Raji (cell line): ENCODE results near the gene SCPEP1.

Experiments
- POLR2A ChIP-seq: IDR thresholded peaks from 2 replicates; pipeline ENCODE4 v1.6.1; 2011; ENCODE audit warnings: low read depth, low read length, control low read depth; ENCODE audit not compliant: insufficient read depth

SCPEP1 gene

DNA sequence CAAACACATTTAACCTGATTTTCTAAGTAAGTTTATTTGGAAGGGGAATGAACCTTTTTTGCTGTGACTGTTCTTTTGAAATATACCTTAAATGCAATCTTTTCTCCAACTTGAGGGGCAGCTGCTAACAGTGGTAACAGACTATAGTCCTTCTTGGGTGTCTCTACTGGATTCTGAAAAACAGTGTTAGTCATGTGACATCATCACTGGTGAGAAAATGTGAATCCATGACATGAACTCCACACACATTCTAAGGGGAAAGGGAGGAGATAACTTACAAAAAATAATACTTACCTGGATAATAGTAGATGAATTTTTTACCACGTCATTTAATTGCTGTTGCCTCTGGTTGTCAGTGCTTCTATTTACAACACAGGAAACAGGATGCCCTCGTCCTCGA is 28.3 kb upstream of the SCPEP1 start:
- no peak for TF ChIP-seq POLR2A

DNA sequence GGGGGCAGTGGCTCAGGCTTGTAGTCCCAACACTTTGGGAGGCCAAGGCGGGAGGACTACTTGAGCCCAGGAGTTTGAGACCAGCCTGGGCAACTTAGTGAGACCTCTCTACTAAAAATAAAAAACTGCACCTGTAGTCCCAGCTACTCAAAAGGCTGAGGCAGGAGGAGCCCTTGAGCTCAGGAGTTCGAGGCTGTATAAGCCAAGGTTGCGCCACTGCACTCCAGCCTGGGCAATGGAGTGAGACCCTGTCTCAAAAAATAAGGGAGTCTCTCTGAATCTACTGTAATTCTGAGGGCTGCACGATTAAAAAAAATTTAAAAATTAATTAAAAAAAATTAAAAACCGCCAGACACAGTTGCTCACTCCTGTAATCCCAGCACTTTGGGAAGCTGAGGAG is 20.9 kb upstream of the SCPEP1 start:
- TF ChIP-seq POLR2A, result no peak

DNA sequence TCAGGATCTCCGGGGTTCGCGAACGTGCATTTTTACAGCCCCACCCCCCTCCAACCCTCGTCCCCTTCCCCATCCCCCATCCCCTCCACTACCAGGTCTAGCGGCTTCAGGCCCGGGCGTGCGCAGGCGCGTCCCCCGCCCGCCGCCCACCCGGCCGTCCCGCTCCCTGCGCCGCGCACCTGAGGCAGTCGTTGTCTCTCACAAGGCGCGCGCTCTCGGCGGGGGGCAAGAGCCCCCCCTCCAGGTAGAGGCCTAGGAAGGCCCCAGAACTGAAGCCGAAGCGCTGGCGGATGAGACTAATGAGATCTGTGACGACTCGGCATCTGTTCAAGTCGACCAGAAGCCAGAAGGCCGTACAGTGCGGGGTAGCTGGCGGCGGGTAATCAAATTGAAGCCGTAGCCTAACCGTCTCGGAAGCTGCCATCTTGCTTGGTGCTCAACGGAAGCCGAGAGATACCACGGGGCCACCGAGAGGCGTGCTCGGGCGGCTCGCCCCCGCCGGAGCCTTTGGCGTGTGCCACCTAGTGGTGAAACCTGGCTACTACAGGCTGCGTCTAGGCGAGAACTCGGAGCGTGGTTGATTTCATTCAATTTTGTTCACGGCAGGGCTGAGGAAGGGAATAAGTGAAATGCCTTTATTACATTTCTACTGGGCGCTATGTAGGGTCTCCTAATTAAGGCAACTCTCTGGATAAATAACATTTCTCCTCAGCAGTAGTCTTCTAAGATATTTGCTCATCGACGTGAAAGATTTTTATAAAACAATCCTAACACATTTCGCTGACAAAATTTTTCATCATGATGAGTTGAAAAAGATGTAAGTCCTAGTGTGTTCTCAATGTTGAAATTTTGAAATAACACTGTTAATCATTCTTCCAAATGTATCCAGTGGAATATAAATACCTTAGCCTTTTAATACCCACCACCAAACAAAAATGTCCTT is 17.1 kb upstream of the SCPEP1 start, which contains the start of gene COIL:
TSS of gene COIL (minus strand) at position 455 of the 943 bp plus-strand sequence. CDS start at position 424, 31 bp downstream.
- peak; percentile 82 for TF ChIP-seq POLR2A

DNA sequence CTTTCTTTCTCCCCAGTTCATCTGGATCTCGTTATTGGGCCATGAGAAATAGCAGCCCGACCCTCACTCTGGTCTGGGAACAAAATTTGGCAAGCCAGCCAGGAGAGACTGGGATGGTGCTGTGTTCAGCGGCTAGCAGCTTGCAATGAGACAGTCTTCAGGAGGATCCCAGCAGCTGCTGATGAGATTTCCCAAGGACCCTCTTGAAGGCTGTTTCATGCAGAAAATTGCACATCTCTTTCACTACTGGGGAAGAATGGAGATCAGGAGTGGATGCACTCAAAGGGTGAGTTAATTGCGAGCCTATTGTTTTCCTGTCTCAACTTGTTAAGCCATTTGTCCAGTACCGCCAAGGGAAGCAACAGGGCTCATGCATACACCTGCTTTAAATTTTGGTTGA is 11.6 kb upstream of the SCPEP1 start:
- no peak for TF ChIP-seq POLR2A

DNA sequence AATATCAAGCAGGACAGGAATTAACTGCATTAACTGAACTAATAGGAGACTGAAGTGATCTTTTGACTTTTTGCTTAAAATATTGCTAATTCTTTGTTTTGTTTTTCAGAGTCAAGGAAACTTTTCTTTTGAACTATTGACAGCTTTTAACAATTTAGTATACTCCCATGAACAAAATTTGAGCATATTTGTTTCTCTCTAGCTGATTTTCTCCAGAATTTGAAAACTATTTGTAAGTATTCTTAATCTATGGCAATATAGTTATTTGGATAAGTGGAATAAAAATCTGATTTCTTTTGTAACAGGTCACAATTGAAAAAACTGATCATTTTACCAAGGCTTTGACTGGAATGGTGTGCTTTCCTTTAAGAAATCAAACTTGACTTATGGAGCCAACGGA is 7.0 kb upstream of the SCPEP1 start:
- TF ChIP-seq POLR2A, result no peak

DNA sequence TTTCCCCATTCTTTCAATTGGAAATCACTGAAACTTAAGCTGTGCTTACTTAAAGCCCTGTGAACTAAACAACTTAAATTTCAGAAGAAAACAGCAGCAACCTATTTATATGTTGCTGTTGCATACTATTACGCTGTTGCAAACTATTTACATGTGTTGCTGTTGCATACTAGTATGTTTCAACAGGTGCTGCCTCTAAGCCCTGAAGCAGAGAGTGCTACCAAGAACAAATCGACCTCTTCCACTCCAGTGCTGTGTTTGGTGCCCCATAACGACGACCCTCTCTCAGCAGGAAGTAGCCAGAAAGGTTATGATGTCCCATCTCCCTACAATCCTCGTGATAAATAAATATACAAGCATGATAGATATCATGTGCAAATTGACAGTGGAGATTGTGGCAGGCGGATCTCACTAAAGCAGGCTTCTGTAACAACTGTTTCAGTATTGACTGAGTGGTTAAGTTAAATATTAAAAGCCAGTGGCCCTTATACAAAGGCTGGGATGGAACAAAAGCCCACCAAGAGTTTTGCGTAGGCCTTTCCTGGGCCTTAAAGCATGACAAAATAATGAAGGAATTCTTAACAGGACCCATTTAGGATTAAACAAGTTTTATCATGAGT is 5.7 kb upstream of the SCPEP1 start:
- no peak for TF ChIP-seq POLR2A

DNA sequence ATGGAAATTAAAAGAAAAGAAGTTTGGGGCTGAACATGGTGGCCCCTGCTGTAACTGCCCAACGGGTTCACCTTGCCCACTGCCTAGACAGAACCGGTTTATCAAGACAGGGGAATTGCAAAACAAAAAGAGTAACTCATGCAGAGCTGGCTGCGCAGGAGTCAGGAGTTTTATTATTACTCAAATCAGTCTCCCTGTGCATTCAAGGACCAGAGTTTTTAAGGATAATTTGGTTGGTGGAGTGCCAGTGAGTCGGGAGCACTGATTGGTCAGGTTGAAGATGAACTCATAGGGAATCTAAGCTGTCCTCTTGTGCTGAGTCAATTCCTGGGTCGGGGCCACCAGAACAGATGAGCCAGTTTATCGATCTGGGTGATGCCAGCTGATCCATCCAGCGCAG is 4.4 kb upstream of the SCPEP1 start:
- TF ChIP-seq POLR2A, result no peak

DNA sequence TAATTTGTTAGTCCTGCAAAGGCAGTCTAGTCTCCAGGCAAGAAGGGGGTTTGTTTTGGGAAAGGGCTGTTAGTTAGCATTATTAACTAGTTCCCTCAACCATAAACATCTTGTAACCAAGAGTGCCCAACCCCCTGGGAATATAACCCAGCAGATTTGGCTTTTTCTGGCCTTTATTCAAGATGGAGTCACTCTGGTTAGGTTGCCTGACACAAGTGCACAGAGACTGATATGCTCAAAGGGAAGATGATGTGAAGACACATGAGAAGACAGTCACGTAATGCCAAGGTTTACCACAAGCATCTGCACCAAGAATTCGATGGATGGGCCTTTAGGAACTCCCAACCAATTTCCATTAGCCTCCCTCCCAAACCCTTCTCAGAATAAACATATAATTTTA is 3.9 kb upstream of the SCPEP1 start:
- TF ChIP-seq POLR2A, result no peak

DNA sequence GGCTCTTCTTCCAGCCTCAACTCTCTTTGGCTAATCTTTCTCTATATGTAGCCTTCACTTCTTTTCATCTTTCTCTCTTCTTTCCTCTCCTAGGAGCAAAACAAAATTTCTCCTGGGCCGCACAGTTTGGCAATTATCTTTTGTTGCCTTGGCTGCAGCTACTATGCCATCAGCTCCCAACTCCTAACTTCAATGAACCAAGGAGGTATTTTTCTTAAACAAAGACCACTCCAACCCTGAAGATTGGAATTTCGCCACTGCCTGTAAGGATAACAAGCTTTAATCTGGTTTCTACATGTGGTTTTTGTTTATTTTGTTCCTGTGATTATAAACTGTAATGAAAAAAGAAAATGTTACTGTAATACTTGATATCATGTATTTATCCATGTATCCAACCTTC is 2.3 kb upstream of the SCPEP1 start:
- no peak for TF ChIP-seq POLR2A

DNA sequence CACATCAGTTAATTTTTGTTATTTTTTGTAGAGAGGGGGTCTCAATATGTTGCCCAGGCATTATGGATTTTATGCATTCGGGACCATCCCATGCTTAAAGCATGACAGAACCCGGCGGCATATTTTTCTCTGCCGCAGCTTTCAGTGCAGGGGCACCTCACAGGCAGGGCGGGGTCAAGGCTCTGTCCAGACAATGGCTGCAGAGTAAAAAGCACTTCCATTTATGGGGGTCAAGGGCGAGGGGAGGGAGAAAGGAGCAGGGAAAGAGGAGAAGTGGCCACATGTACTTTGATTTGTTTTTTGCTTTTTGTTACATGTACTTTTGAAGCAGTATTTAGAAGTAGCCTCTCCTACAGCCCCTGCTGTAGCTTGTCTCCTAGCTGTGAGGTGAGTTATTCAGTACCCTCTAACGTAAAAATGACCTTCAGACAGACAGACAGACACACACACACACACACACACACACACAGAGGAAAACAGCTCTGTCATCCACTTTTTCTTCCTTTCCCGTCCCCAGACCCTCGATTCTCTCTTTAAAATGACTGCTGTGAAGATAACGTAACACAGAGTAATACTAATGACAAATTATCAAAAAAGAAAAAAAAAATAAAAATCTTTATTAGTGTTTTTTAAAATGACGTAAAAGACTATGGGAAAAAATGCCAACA is 856 bp upstream of the SCPEP1 start:
- TF ChIP-seq POLR2A, result no peak

DNA sequence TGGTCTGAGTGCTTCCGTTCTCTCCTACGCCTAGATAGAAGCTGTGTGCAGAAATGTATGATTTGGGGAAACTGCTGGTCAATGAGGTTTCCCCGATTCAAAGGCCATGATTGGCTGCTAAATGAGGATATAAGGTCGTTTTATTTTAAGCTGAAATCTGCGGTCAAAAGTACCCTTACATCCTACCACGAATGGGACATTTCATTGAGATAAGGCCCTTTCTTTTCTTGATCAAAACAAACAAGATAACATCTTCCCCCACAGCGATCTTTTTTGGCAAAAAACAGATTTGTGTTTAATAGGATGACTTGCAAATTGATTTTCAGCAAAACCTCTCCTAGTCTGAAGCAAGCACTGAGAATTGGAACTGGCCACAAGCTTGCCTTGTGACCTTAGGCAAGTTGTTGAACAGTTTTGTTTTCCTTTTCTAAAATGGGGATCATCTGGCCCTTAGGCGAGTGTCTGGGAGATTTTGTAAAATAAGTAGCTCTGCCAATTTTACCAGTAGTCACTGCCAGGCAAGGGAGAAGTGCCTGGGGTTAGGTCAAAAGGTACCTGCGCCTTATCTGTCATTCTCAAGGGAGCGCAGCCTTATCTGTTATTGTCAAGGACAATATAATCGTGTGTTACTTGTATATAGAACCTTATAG is 635 bp downstream of the SCPEP1 start:
- no peak for TF ChIP-seq POLR2A

DNA sequence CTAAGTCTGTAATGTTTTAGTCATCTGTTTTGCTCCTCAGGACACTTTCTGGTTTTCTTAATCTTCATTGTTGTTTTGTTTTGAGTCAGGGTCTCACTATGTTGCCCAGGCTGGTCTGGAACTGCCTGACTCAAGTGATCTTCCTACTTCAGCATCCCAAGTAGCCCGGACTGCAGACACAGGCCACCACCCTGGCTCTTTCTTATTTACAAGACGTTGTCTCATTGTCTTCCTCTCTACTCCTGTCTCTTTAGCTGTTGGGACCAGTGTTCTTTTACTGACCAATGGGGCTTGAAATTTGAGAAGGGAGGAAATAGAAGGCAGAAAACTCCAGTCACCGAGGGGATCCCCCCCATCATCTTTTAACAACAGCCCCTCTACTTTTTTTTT is 1.2 kb downstream of the SCPEP1 start:
- no peak for TF ChIP-seq POLR2A

DNA sequence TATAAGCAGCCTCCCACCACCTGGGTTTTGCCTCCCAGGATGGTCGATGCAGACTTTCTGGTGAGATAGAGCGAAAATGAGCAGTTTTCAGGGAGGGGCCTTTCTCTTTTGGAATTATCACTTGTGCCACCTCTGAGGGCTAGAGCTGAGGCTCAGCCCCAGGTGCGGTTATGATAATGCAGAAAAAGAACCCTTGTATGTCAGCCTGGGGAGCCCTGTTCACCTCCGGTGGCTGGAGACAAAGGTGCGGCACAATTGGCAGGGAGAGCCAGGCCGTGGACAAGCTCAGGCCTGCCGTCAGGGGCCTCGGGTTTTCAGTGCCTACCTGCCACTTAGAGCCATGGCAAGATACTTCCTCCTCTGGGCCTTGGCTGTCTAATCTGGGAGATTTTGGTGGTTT is 4.4 kb downstream of the SCPEP1 start:
- no peak for TF ChIP-seq POLR2A

DNA sequence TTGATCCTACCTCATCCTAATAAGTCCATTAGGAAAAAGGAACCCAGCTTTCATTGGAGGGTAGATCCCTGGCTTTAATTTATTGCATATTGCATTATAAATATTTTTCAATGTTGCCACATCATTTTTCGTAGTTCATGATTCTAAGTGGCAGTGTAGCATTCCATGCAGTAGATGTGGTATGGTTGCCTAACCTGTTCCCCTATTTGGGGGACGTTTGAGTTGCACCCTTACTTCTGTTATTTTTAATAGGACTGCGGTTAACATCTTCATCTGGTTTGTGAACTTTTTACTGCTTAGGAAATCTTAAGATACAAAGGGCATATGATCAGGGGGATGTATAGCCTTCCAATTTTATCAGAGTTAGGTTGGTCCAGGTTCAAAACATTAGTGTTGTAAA is 5.4 kb downstream of the SCPEP1 start:
- TF ChIP-seq POLR2A, result no peak

DNA sequence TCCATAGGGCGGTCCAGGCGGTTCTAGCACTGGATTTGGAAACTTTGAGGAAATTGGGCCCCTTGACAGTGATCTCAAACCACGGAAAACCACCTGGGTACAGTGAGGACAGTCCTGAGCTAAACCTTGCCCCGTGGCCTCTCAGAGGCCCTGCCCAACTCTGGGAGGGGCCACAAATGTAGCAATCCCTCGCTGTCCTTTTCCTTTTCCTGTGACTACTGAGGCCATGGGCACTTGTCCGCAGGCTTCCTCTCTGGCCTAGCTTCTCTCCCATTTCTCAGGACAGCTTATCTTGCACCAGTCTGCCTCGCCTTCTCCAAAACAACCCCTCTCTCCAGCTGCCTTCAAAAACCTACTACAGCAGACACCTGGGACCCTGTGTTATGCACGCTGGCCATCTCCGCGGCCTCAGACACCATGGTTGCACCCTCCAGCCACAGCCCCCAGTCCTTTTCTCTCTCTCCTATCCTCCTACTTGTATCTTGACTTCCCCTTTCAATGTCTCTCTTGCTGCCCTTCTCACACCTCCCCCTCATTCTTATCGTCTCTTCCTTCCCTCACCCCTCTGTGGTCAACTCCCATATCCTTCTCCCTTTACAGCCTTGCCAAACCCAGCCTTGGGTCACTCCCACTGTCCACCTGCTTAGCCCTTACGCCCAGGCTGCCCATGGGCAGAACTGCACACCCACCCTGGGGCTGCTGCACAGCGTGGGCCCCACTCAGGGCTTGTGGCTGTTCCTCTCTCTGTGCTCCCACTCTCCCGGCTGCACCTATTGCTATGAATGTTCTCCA is 7.6 kb downstream of the SCPEP1 start:
- no peak for TF ChIP-seq POLR2A

DNA sequence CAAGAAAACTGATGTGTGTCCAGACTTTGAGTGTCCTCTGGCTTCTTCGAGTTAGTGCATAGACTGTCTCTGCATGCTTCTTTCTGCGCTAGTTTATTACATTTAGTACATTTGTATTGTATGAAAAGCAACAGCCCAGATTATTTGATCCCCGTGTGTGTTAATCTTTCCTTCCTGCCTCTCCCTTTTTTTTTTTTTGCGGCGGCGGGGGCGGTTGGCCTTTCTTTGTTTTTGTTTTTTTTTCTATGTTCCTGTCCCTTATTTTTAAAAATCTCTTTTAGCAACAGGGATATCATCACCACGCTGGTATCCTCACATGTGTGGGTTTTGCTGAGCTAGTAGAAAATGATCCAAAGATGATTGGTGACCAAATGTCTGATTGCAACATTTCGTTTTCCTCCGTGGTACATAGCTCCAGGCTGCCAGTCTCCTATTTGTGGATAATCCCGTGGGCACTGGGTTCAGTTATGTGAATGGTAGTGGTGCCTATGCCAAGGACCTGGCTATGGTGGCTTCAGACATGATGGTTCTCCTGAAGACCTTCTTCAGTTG is 9.4 kb downstream of the SCPEP1 start:
- no peak for TF ChIP-seq POLR2A
